ENCODE data around the gene CSMD2.

CSMD2 gene

DNA sequence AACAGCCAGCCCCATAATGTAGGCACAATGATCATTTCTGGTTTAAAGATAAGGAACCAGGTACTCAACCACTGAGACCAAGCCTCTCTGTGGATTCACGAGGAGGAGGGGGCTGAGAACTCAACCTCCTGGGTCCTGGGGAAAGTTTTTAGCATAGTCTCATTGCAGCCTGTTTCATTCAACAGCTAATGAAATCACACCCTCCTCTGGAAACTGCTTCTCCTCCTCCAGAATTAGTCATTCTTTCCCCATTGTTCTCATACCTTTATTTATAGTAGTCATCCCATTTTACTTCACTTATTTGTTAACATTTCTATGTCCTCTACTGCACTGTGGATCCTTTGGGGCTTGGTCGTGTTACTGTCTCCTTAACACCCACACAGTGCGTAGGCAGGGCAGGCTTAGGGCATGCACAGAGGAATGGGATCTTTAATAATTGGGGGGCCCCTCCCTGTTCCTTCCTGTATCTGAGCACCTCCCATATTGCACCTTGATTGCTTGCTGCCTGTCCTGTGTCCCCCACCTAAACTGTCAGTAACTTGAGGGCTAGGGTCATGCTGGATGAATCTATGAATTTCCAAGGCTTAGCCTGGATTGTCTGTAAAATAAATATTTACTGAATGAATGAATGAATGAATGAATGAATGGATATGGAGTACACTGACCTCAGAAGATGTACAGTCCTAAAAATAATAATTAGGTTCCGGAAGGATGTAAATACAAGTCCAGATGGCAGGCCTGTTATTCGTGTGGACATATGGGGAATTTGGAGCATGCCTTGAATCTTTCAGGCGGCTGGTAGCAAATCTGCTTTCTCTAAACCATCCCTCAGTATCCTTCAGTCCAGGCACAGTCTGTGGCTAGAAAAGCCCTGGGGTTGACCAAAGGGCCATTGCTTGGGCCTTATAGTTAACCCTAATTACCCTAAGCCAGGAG, 455.0 kb downstream of the CSMD2 start:
- Histone ChIP-seq H3K27me3 (ENCODE audit: insufficient read depth, low read length, poor library complexity) (no peaks in the 10 kb centered on the region), H3K4me3 (ENCODE audit: low read depth in 1 of 2, low read length in 2 of 2) (no peak overlapping the region), H3K9ac (ENCODE audit: low read depth, low read length) (no peak overlapping the region), H3K9me3 (ENCODE audit: insufficient read depth, low read length, severe bottlenecking) (no peaks in the 10 kb centered on the region), H3K79me2 (ENCODE audit: insufficient read depth, low read length) (no peaks in the 10 kb centered on the region), H4K20me1 (ENCODE audit: insufficient read depth, low read length) (no peaks in the 10 kb centered on the region), H3K36me3 (ENCODE audit: insufficient read depth, low read length) (no peaks in the 10 kb centered on the region), H3K4me2 (ENCODE audit: insufficient read depth, low read length) (no peak overlapping the region), H2AFZ (ENCODE audit: low read depth, low read length) (no peak overlapping the region), H3K4me1 (ENCODE audit: insufficient read depth, low read length) (no peaks in the 10 kb centered on the region), H3K27ac (ENCODE audit: low read length) (no peak overlapping the region)
- TF ChIP-seq, protein P1, sequence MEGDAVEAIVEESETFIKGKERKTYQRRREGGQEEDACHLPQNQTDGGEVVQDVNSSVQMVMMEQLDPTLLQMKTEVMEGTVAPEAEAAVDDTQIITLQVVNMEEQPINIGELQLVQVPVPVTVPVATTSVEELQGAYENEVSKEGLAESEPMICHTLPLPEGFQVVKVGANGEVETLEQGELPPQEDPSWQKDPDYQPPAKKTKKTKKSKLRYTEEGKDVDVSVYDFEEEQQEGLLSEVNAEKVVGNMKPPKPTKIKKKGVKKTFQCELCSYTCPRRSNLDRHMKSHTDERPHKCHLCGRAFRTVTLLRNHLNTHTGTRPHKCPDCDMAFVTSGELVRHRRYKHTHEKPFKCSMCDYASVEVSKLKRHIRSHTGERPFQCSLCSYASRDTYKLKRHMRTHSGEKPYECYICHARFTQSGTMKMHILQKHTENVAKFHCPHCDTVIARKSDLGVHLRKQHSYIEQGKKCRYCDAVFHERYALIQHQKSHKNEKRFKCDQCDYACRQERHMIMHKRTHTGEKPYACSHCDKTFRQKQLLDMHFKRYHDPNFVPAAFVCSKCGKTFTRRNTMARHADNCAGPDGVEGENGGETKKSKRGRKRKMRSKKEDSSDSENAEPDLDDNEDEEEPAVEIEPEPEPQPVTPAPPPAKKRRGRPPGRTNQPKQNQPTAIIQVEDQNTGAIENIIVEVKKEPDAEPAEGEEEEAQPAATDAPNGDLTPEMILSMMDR (IDR thresholded peaks at IDR 0.05; ENCODE audit: borderline replicate concordance, extremely low read depth, low read length, poor library complexity, severe bottlenecking) = no peak
- TF ChIP-seq EZH2 (IDR thresholded peaks at IDR 0.05; ENCODE audit: borderline replicate concordance, low read depth, low read length, severe bottlenecking) = no peak
- ATAC-seq (ENCODE audit: insufficient read depth, low read depth) (no peak), DNase-seq (no peak)

DNA sequence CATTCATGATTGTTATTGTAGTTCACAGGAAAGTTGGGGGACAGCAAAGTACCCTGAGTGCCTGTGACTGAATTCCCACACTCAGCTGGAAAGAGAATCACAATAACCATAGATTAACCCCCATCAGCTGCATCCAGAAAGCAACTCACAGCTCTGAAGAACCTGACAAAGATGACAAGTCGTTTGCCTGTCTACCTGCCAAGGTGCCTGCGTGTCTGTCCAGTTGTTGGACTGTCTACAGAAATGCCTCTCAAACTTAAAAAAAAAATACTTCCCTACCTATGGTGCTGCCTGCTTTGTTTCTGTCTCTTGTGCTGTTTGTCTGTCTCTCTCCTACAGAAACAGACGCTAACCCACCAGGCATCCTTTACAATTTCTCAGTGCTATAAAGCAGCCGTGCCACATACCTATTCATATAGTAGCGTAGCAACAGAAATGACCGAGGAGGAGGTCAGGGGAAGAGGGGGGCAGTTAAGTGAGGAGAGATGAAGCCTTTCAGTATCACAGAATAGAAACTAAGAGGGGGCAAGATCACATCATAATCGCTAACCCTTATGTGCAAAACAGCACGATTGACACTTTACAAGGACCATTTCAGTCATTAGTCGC, 455.8 kb downstream of the CSMD2 start:
- no peak overlapping the region for H3K4me2 ChIP-seq (ENCODE audit: insufficient read depth, low read length)
- ATAC-seq (ENCODE audit: insufficient read depth, low read depth) (no peak), DNase-seq (no peak)
- H3K9me3 ChIP-seq (ENCODE audit: insufficient read depth, low read length, severe bottlenecking) = no peaks in the 10 kb centered on the region
- H3K27me3 ChIP-seq (ENCODE audit: insufficient read depth, low read length, poor library complexity) = no peaks in the 10 kb centered on the region
- H2AFZ ChIP-seq (ENCODE audit: low read depth, low read length) = no peak overlapping the region
- TF ChIP-seq EZH2 (IDR thresholded peaks at IDR 0.05; ENCODE audit: borderline replicate concordance, low read depth, low read length, severe bottlenecking) = no peak
- TF ChIP-seq, protein P1 (IDR thresholded peaks at IDR 0.05; ENCODE audit: borderline replicate concordance, extremely low read depth, low read length, poor library complexity, severe bottlenecking) = no peak
- H3K36me3 ChIP-seq (ENCODE audit: insufficient read depth, low read length) = no peaks in the 10 kb centered on the region
- H3K4me1 ChIP-seq (ENCODE audit: insufficient read depth, low read length) = no peaks in the 10 kb centered on the region
- H3K27ac ChIP-seq (ENCODE audit: low read length) = no peak overlapping the region
- H3K79me2 ChIP-seq (ENCODE audit: insufficient read depth, low read length) = no peaks in the 10 kb centered on the region
- H4K20me1 ChIP-seq (ENCODE audit: insufficient read depth, low read length) = no peaks in the 10 kb centered on the region
- no peak overlapping the region for H3K9ac ChIP-seq (ENCODE audit: low read depth, low read length)
- no peak overlapping the region for H3K4me3 ChIP-seq (ENCODE audit: low read depth in 1 of 2, low read length in 2 of 2)

DNA sequence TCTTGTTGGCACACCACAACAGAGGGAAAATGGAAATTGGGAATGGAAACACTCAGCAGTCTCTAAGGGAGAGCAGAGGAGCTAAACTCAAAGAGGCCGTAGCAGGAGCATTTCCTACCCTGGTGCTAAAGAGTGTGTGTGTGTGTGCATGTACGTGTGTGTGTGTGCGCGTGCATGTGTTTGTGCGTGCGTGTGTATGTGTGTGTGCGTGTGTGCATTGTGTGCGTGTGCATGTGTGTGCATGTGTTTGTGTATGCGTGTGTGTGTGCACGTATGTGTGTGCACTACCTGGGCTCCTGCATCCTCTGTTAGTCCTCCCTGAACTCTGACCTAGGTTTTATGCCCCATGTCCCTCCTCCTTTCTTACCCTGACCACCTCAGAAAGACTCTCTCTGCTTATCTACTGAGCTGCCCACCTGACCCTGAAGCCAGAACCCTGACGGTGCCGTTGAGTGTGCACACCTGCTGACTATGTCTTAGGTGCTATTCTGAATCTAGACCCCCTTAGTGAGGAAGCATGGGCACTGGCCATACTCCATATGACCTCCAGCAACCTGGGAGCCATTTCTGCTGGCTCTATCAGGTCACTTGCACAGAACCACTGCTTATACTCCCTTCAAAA, 458.3 kb downstream of the CSMD2 start:
- Histone ChIP-seq H3K4me2 (ENCODE audit: insufficient read depth, low read length) (no peak overlapping the region), H3K4me3 (ENCODE audit: low read depth in 1 of 2, low read length in 2 of 2) (no peak overlapping the region), H3K79me2 (ENCODE audit: insufficient read depth, low read length) (no peaks in the 10 kb centered on the region), H3K36me3 (ENCODE audit: insufficient read depth, low read length) (no peaks in the 10 kb centered on the region), H3K4me1 (ENCODE audit: insufficient read depth, low read length) (no peaks in the 10 kb centered on the region), H3K9ac (ENCODE audit: low read depth, low read length) (no peak overlapping the region), H3K27me3 (ENCODE audit: insufficient read depth, low read length, poor library complexity) (no peaks in the 10 kb centered on the region), H2AFZ (ENCODE audit: low read depth, low read length) (no peak overlapping the region), H3K9me3 (ENCODE audit: insufficient read depth, low read length, severe bottlenecking) (no peaks in the 10 kb centered on the region), H4K20me1 (ENCODE audit: insufficient read depth, low read length) (no peaks in the 10 kb centered on the region), H3K27ac (ENCODE audit: low read length) (no peak overlapping the region)
- no peak for DNase-seq
- no peak for ATAC-seq (ENCODE audit: insufficient read depth, low read depth)
- TF ChIP-seq EZH2 (IDR thresholded peaks at IDR 0.05; ENCODE audit: borderline replicate concordance, low read depth, low read length, severe bottlenecking) = no peak
- TF ChIP-seq, protein P1 (IDR thresholded peaks at IDR 0.05; ENCODE audit: borderline replicate concordance, extremely low read depth, low read length, poor library complexity, severe bottlenecking) = no peak
